B cell (primary cell): Measurements from ENCODE around the gene PTMA. TPM values are rescaled to one million over a fixed set of nuclear protein-coding genes. Genes with fewer than 3 reads are reported as not detected.

Source experiments
- ATAC-seq: fragments of 200-7000 bp; cut with Tn5 transposase; one replicate; pipeline ENCODE4 v1.10.0; 2021; ENCODE audit warnings: low read depth, mild to moderate bottlenecking, moderate number of reproducible peaks, moderate library complexity
- CTCF ChIA-PET: fragments of 350-600 bp; sonication (Branson Sonifier 250); formaldehyde crosslinking; loops from one replicate; lab custom pipeline; 2021; ENCODE audit warnings: antibody characterized with exemption, inconsistent platforms; lab: Charles Lee
- POLR2A ChIA-PET: fragments of 350-600 bp; sonication (Branson Sonifier 250); formaldehyde crosslinking; loops from one replicate; lab custom pipeline; 2021; ENCODE audit warnings: antibody characterized with exemption; lab: Charles Lee
- DNase-seq: peaks from one replicate; pipeline ENCODE4 v3.0.0; 2013
- H2AFZ ChIP-seq: 2 replicates; pipeline ENCODE4 v1.6.1; 2012; ENCODE audit warnings: mild to moderate bottlenecking, low read depth, low read length; ENCODE audit not compliant: insufficient read depth, poor library complexity, severe bottlenecking
- H3K27ac ChIP-seq, 2 donors: 1 replicate in 1 of 2; 2 replicates in 1 of 2; pipeline ENCODE4 v1.5.1; 2012 to 2013; ENCODE audit warnings: low read length in 2 of 2, mild to moderate bottlenecking in 2 of 2, moderate library complexity in 1 of 2
- H3K27me3 ChIP-seq, 4 experiments: fragments of 200-600 bp in 1 of 4; sonication (generic) in 1 of 4; replicated peaks in 1 of 4; 1 replicate in 2 of 4; 2 replicates in 2 of 4; pipeline versions ENCODE4 v1.6.1 to v1.7.0; 2013 to 2016; ENCODE audit warnings: low read length in 3 of 4, mild to moderate bottlenecking in 2 of 4, mixed read lengths in 1 of 4, moderate library complexity in 1 of 4; ENCODE audit not compliant: insufficient read depth in 4 of 4, control insufficient read depth in 3 of 4; ENCODE audit errors: control extremely low read depth in 1 of 4
- H3K36me3 ChIP-seq, 2 experiments: replicated peaks in 1 of 2; 1 replicate in 1 of 2; 2 replicates in 1 of 2; pipeline versions ENCODE4 v1.6.1 to v1.7.1; 2013; ENCODE audit warnings: low read length in 1 of 2; ENCODE audit not compliant: insufficient read depth in 2 of 2, control insufficient read depth in 1 of 2; ENCODE audit errors: control extremely low read depth in 1 of 2, extremely low read depth in 1 of 2
- H3K4me1 ChIP-seq, 2 donors: fragments of 200-600 bp in 1 of 2; sonication (generic) in 1 of 2; 1 replicate in 1 of 2; 2 replicates in 1 of 2; pipeline versions ENCODE4 v1.5.1 to v1.6.1; 2013 to 2017; ENCODE audit warnings: low read length in 2 of 2; ENCODE audit not compliant: control insufficient read depth in 2 of 2, insufficient read depth in 2 of 2
- H3K4me2 ChIP-seq: replicated peaks from 2 replicates; pipeline ENCODE3; 2012; ENCODE audit warnings: mild to moderate bottlenecking, low read depth, low read length; ENCODE audit not compliant: poor library complexity, severe bottlenecking
- H3K4me3 ChIP-seq, 5 experiments: fragments of 200-600 bp in 1 of 5; sonication (generic) in 1 of 5; 1 replicate in 3 of 5; 2 replicates in 2 of 5; pipeline versions ENCODE4 v1.5.1 to v1.7.0; 2011 to 2016; ENCODE audit warnings: low read length in 4 of 5, mild to moderate bottlenecking in 4 of 5, low read depth in 2 of 5, control low read depth in 1 of 5, moderate library complexity in 1 of 5; ENCODE audit not compliant: insufficient read depth in 1 of 5; ENCODE audit errors: control extremely low read depth in 1 of 5, extremely low read depth in 1 of 5
- H3K79me2 ChIP-seq: fragments of 200-600 bp; sonication (generic); one replicate; pipeline ENCODE4 v1.6.0; 2016; ENCODE audit warnings: low read length; ENCODE audit not compliant: control insufficient read depth, insufficient read depth
- H3K9ac ChIP-seq: fragments of 200-600 bp; sonication (generic); 2 replicates; pipeline ENCODE4 v1.6.1; 2017; ENCODE audit warnings: mild to moderate bottlenecking, low read length, moderate library complexity
- H3K9me3 ChIP-seq, 3 donors: one replicate each; pipeline versions ENCODE4 v1.6.1 to v1.7.1; 2013; ENCODE audit warnings: low read length in 2 of 3; ENCODE audit not compliant: control insufficient read depth in 2 of 3, insufficient read depth in 1 of 3; ENCODE audit errors: control extremely low read depth in 1 of 3
- H4K20me1 ChIP-seq: 2 replicates; pipeline ENCODE4 v1.6.0; 2012; ENCODE audit warnings: mild to moderate bottlenecking, low read length; ENCODE audit not compliant: insufficient read depth, control insufficient read depth, poor library complexity, severe bottlenecking
- H3K27ac Mint-ChIP-seq: one replicate; pipeline ENCODE4 v1.8.0; 2021; ENCODE audit warnings: mixed read lengths
- H3K27me3 Mint-ChIP-seq: one replicate; pipeline ENCODE4 v1.8.0; 2021; ENCODE audit warnings: mixed read lengths
- H3K4me1 Mint-ChIP-seq: one replicate; pipeline ENCODE4 v1.8.0; 2021; ENCODE audit warnings: mixed read lengths
- H3K4me3 Mint-ChIP-seq: one replicate; pipeline ENCODE4 v1.8.0; 2021; ENCODE audit warnings: mixed read lengths
- H3K9me3 Mint-ChIP-seq: one replicate; pipeline ENCODE4 v1.8.0; 2022; ENCODE audit warnings: mixed read lengths; ENCODE audit not compliant: insufficient read depth
- CTCF ChIP-seq: fragments of 200-600 bp; IDR thresholded peaks from one replicate; pipeline ENCODE4 v1.8.0; 2022; ENCODE audit warnings: antibody characterized with exemption, mild to moderate bottlenecking
- EZH2 ChIP-seq: IDR thresholded peaks from 2 replicates; pipeline ENCODE4 v1.6.1; 2012; ENCODE audit warnings: borderline replicate concordance, low read depth, mild to moderate bottlenecking, moderate library complexity, low read length; ENCODE audit not compliant: insufficient read depth, poor library complexity, severe bottlenecking
- WGBS: methylation state at CpG from one replicate; pipeline ENCODE4 v1.1.5; 2013; ENCODE audit warnings: missing lambda C conversion rate; ENCODE audit not compliant: insufficient coverage; 5-methylcytosine and 5-hydroxymethylcytosine counted together
- intact Hi-C: fragments of 100-400 bp; cut with micrococcal nuclease; formaldehyde crosslinking; loops from one replicate; pipeline ENCODE4 v1.10.0; 2022
- polyA plus RNA-seq: library from polyadenylated mRNA; depleted of rRNA; stranded (reverse); fragments of >200 nt; gene quantifications from 2 replicates; pipeline ENCODE4 v1.2.3, GENCODE V29; 2012
- total RNA-seq, 2 donors: library from RNA; stranded (reverse); fragments of 120-200 nt in 1 of 2; gene quantifications; 1 replicate in 1 of 2; 2 replicates in 1 of 2; pipeline versions ENCODE4 v1.2.3 to v1.2.4, GENCODE V29; 2013 to 2022

PTMA gene
- total and polyA plus RNA-seq, 2 donors (not counting 1 experiment from before 2014, with no cell fraction given) = 713 to 2,282 TPM

DNA sequence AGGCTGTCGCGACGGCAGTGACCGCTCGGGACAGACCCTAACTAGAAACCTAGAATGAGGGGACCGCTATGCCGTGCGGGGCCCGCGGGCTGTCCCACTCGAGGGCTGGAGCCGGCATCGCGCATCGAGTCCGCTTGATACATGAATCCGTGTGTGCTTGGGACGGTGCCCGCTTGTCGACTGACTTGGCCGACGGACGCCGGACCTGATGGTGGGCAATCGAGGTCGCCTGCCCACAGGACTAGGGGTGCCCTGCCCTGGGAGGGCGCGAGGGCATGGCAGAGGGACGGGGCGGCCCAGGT, 749 bp upstream of the PTMA start:
- Histone ChIP-seq H3K9me3 (no peaks in the 10 kb centered on the region), H3K79me2 (peaks cover 67% of the 10 kb centered on the region), H3K36me3 (peaks cover 0 to 18% of the 10 kb centered on the region in 2 experiments), H3K27me3 (no peaks in the 10 kb centered on the region), H3K9ac (peak overlapping the region; percentile 98), H2AFZ (peak overlapping the region; percentile 93), H3K27ac (peak overlapping the region; percentile 98 to 99), H3K4me1 (peaks cover 26 to 44% of the 10 kb centered on the region in 2 donors), H3K4me3 (peak overlapping the region; percentile 77 to 99 (median 89)), H4K20me1 (peaks cover 40% of the 10 kb centered on the region), H3K4me2 (peak overlapping the region; percentile 94)
- H3K4me1 Mint-ChIP-seq = peaks cover 34% of the 10 kb centered on the region
- ChIA-PET CTCF (interaction anchor here (0.7 to 8.2 kb wide), 12 partner anchors 9 to 102 kb away, joined by 3 to 208 read pairs (median 11); no protein-coding TSS in a partner anchor), POLR2A (interaction anchor here (1.2 to 5.7 kb wide), 9 partner anchors 8 to 102 kb away, joined by 3 to 345 read pairs (median 17); no protein-coding TSS in a partner anchor)
- H3K27me3 Mint-ChIP-seq = no peaks in the 10 kb centered on the region
- no peaks in the 10 kb centered on the region for H3K9me3 Mint-ChIP-seq
- peak overlapping the region; percentile 100 for H3K27ac Mint-ChIP-seq
- TF ChIP-seq CTCF (no peak), EZH2 (no peak)
- DNase-seq (no peak), ATAC-seq (peak; percentile 2)
- peak overlapping the region; percentile 99 for H3K4me3 Mint-ChIP-seq
- intact Hi-C loops = loop anchor here (1.0 to 2.0 kb wide), 2 partner anchors 20 to 73 kb away; partner anchors contain the start of gene PDE6D
- 4% methylated on average over 30 of the region's 30 CpGs for WGBS
